Sigmoid colon (tissue), 3 donors: ENCODE measurements around the gene SLC2A1.

Source experiments
- POLR2A ChIP-seq, 2 donors: fragments of 450-650 bp; IDR thresholded peaks; one replicate each; pipeline ENCODE4 v1.6.1; 2016; ENCODE audit warnings: antibody characterized with exemption in 2 of 2, mild to moderate bottlenecking in 2 of 2, moderate library complexity in 2 of 2
- TF ChIP-seq, protein P1 (sequence below), 4 experiments: fragments of 450-650 bp in 3 of 4; fragments of 200-600 bp in 1 of 4; IDR thresholded peaks; one replicate each; pipeline ENCODE4 v1.5.1; 2016 to 2019; ENCODE audit warnings: antibody characterized with exemption in 4 of 4, mild to moderate bottlenecking in 3 of 4, moderate library complexity in 2 of 4

DNA sequence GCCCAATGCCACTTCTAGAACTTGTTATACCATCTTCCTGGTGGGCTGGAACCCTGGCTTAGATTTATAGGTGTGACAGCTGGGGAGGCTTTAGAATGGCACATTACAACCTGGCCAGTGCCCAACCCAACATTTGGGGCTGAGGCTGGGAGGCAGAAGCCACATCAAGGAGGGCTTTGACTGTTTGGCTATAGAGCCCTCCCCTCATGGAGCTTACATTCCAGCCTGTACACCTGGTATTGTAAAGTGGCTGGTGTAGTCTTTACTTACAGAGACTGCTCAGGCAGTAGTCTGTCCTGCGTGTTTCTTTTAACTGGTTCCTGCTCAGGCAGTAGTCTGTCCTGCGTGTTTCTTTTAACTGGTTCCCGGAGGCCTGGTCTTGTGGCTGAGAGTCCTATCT, 10.0 kb upstream of the SLC2A1 start:
- TF ChIP-seq, protein P1, sequence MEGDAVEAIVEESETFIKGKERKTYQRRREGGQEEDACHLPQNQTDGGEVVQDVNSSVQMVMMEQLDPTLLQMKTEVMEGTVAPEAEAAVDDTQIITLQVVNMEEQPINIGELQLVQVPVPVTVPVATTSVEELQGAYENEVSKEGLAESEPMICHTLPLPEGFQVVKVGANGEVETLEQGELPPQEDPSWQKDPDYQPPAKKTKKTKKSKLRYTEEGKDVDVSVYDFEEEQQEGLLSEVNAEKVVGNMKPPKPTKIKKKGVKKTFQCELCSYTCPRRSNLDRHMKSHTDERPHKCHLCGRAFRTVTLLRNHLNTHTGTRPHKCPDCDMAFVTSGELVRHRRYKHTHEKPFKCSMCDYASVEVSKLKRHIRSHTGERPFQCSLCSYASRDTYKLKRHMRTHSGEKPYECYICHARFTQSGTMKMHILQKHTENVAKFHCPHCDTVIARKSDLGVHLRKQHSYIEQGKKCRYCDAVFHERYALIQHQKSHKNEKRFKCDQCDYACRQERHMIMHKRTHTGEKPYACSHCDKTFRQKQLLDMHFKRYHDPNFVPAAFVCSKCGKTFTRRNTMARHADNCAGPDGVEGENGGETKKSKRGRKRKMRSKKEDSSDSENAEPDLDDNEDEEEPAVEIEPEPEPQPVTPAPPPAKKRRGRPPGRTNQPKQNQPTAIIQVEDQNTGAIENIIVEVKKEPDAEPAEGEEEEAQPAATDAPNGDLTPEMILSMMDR (IDR thresholded peaks at IDR 0.05) = no peak
- TF ChIP-seq POLR2A (IDR thresholded peaks at IDR 0.05) = no peak
